ENCODE data around the gene FBLL1.

- TF ChIP-seq EP300 (IDR thresholded peaks at IDR 0.05; ENCODE audit: borderline replicate concordance) (no peak), CREB1 (IDR thresholded peaks at IDR 0.05; ENCODE audit: low read depth) (no peak)
Observed at GRCh38 chr5:168513861-168514428, 15.2 kb upstream of the FBLL1 start.

Data from Ishikawa (cell line).